Measurements from ENCODE around the gene DGKZ. TPM values are rescaled to one million over a fixed set of nuclear protein-coding genes. Genes with fewer than 3 reads are reported as not detected.

DGKZ gene
- total RNA-seq, 1 experiment from 2014 or later = 43.7 TPM

DNA sequence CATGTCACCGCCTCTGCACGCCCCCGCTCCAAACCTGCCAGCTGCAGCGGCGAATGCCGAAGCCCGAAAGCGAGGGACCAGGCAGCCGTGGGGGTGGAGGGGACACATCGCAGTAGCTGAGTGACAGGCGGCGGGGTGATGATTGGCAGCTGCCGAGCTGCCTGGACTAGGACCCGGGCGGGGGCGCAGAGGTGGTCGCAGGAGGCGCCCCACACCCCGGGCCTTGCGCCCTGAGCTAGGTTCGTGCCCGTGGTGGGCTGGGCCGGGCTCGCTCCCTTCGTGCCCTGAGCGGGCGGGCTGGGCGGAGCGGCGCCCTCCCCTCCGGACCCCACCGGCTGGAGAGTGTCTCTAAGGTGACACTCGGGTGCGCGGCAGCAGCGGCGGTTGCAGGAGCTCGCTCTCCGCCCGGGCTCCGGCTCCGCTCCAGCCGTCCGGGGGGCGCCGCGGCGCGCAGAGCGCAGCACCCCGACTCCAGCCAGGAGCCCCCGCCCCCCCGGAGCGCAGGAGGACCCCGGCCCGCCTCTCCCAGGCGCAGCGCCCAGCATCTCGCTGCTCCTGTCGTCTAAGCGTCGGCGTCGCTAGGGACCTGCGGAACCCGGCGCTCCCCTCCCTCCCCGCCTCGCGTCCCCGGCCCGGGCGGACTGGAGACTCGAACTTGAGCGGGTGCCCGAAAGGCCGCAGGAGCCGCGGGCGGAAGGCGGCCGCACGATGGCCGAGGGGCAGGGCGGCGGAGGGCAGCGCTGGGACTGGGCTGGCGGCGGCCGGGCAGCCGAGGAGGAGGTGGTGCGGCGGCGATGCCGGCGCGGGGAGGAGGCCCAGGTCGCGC lies 14.5 kb upstream of the DGKZ start:
- no peak for DNase-seq (ENCODE audit: low read depth in 1 of 2, low spot score in 2 of 2)
- peaks cover 33% of the 10 kb centered on the region for H3K27me3 ChIP-seq (replicated peaks)
- no peak overlapping the region for H3K27ac ChIP-seq
- H3K4me1 ChIP-seq (replicated peaks) = peaks cover 10% of the 10 kb centered on the region
- 0 out of 2 replicates have a peak, but pooled peaks cover 4% of the 10 kb centered on the region for H3K9me3 ChIP-seq (replicated peaks)
- peak overlapping the region; percentile 18 for H3K4me3 ChIP-seq
- no peaks in the 10 kb centered on the region for H3K36me3 ChIP-seq

GRCh38 chr11:46333394-46333947 lies 13.8 kb upstream of the DGKZ start:
- peaks cover 10% of the 10 kb centered on the region for H3K4me1 ChIP-seq (replicated peaks)
- 0 out of 2 replicates have a peak, but pooled peaks cover 4% of the 10 kb centered on the region for H3K9me3 ChIP-seq (replicated peaks)
- DNase-seq (ENCODE audit: low read depth in 1 of 2, low spot score in 2 of 2) = no peak
- H3K4me3 ChIP-seq = peak overlapping the region; percentile 18
- H3K27me3 ChIP-seq (replicated peaks) = peaks cover 33% of the 10 kb centered on the region
- H3K36me3 ChIP-seq = no peaks in the 10 kb centered on the region
- H3K27ac ChIP-seq = no peak overlapping the region

DNA sequence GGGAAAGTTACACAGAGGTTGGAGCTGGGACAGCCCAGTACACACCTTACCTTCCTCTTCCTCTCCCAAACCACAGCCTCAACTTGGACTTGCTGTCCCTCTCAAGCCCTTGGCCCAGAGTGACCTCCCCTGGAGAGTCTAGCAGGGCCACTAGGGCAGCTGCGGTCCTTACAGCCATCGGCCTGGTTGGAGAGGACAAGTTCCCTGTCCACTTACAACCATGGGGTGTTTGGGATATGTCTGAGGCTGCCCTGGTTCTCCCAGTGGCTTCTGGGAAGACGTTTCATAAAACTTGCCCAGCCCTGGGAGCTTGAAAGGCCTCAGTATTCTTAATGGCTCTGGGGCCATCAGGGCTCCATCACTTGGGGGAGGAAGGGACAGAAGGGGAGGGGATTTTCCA lies 13.1 kb upstream of the DGKZ start:
- Histone ChIP-seq H3K36me3 (no peaks in the 10 kb centered on the region), H3K4me3 (no peak overlapping the region), H3K27ac (no peak overlapping the region), H3K4me1 (replicated peaks) (peaks cover 14% of the 10 kb centered on the region), H3K27me3 (replicated peaks) (peaks cover 33% of the 10 kb centered on the region), H3K9me3 (replicated peaks) (0 out of 2 replicates have a peak, but pooled peaks cover 4% of the 10 kb centered on the region)
- no peak for DNase-seq (ENCODE audit: low read depth in 1 of 2, low spot score in 2 of 2)

GRCh38 chr11:46335271-46335670 lies 12.0 kb upstream of the DGKZ start:
- Histone ChIP-seq H3K36me3 (no peaks in the 10 kb centered on the region), H3K27me3 (replicated peaks) (peaks cover 33% of the 10 kb centered on the region), H3K9me3 (replicated peaks) (0 out of 2 replicates have a peak, but pooled peaks cover 4% of the 10 kb centered on the region), H3K4me3 (no peak overlapping the region), H3K27ac (no peak overlapping the region), H3K4me1 (replicated peaks) (peaks cover 15% of the 10 kb centered on the region)
- DNase-seq (ENCODE audit: low read depth in 1 of 2, low spot score in 2 of 2) = no peak

DNA sequence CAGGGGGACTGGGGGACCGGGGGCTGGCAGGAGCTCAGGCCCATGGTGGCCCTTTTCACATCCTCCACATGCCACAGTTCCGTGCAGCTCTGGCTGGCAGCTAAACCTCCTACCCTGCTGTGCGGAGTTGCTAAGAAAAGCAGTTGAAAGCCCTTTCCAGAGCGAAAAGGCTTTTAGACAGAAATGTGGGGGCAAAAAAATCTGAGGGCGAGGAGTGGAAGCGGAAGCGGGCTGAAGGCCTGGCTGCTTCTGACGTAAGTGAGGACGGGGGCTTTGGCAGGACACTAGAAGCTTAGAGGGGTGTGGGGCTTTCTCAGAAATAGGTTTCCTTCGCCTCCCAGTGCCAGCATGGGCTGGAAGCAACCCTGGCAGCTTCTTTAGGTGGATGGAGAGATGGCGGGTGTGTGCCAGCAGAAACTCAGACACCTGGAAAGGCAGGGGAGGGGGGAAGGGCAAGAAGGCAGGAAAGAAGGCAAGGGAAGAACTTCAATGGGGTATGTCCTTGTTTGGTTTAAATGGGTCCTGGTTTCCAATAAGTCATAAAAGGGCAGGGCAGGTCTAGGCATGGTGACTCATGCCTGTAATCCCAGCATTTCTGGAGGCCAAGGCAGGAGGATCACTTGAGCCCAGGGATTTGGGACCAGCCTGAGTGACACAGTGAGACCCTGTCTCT lies 11.2 kb upstream of the DGKZ start:
- no peak overlapping the region for H3K4me3 ChIP-seq
- peaks cover 33% of the 10 kb centered on the region for H3K27me3 ChIP-seq (replicated peaks)
- DNase-seq (ENCODE audit: low read depth in 1 of 2, low spot score in 2 of 2) = no peak

DNA sequence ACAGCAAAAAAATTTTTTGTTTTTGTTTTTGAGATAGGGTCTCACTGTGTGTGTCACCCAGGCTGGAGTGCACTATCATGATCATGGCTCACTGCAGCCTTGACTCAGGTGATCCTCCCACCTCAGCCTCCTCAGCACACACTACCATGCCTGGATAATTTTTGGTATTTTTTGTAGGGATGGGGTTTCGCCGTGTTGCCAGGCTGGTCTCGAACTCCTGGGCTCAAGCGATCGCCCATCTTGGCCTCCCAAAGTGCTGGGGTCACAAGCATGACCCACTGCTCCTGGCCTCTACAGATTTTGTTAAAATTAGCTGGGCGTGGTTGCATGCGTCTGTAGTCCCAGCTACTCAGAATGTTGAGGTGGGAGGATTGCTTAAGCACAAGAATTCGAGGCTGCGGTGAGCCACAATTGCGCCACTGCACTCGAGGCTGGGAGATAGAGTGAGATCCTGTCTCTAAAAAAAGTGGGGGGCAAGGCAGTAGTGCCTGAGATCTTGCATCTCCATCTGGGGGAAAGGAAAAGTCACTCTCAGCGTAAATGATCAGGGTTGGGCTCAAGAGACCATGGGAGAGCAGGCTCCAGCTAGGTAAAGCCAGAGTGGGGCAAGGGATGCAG lies 10.6 kb upstream of the DGKZ start:
- no peak for DNase-seq (ENCODE audit: low read depth in 1 of 2, low spot score in 2 of 2)
- Histone ChIP-seq H3K9me3 (replicated peaks) (0 out of 2 replicates have a peak, but pooled peaks cover 4% of the 10 kb centered on the region), H3K4me1 (replicated peaks) (peaks cover 15% of the 10 kb centered on the region), H3K27ac (no peak overlapping the region), H3K4me3 (no peak overlapping the region), H3K27me3 (replicated peaks) (peaks cover 26% of the 10 kb centered on the region), H3K36me3 (no peaks in the 10 kb centered on the region)

More for the DNA sequence above, 11.2 kb upstream of the DGKZ start:
- Histone ChIP-seq H3K9me3 (replicated peaks) (0 out of 2 replicates have a peak, but pooled peaks cover 4% of the 10 kb centered on the region), H3K4me1 (replicated peaks) (peaks cover 15% of the 10 kb centered on the region), H3K36me3 (no peaks in the 10 kb centered on the region), H3K27ac (no peak overlapping the region)

DNA sequence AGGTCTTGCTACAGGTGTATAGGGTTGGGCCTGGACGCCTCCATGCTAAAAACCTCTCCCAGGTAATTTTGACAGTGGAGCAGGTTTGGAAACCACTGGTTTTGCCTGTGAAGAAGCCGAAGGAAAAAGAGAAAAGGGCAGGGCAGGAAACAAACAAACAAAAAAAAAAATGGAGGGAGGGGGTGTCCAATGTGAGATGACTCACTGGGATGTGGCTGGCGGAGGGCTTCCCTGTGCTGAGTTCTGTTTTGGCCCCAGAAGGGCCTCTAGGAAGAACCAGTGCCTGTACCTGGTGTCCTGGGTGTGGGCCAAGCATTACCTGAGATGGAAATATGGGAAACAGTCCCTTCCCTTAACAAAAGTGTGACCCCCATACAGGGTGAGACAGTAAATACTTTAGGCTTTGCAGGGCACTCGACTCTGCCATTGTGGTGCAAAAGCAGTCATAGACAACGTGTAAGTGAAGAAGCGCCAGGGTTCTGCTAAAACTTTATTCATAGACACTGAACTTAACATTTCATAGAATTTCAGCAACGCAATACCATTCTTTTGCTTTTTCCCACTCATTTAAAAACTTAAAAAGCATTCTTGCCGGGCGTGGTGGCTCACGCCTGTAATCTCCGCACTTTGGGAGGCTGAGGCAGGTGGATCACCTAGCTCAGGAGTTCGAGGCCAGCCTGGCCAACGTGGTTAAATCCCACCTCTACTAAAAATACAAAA lies 9.5 kb upstream of the DGKZ start:
- Histone ChIP-seq H3K27me3 (replicated peaks) (peaks cover 15% of the 10 kb centered on the region), H3K4me3 (no peak overlapping the region), H3K27ac (no peak overlapping the region), H3K4me1 (replicated peaks) (peaks cover 11% of the 10 kb centered on the region), H3K36me3 (no peaks in the 10 kb centered on the region), H3K9me3 (replicated peaks) (0 out of 2 replicates have a peak, but pooled peaks cover 4% of the 10 kb centered on the region)
- no peak for DNase-seq (ENCODE audit: low read depth in 1 of 2, low spot score in 2 of 2)

- Histone ChIP-seq H3K36me3 (no peaks in the 10 kb centered on the region), H3K4me3 (no peak overlapping the region), H3K27me3 (replicated peaks) (peaks cover 7% of the 10 kb centered on the region), H3K27ac (no peak overlapping the region), H3K4me1 (replicated peaks) (peaks cover 5% of the 10 kb centered on the region), H3K9me3 (replicated peaks) (no peaks in the 10 kb centered on the region)
- no peak for DNase-seq (ENCODE audit: low read depth in 1 of 2, low spot score in 2 of 2)
Observed at GRCh38 chr11:46338636-46338987, 8.7 kb upstream of the DGKZ start.

DNA sequence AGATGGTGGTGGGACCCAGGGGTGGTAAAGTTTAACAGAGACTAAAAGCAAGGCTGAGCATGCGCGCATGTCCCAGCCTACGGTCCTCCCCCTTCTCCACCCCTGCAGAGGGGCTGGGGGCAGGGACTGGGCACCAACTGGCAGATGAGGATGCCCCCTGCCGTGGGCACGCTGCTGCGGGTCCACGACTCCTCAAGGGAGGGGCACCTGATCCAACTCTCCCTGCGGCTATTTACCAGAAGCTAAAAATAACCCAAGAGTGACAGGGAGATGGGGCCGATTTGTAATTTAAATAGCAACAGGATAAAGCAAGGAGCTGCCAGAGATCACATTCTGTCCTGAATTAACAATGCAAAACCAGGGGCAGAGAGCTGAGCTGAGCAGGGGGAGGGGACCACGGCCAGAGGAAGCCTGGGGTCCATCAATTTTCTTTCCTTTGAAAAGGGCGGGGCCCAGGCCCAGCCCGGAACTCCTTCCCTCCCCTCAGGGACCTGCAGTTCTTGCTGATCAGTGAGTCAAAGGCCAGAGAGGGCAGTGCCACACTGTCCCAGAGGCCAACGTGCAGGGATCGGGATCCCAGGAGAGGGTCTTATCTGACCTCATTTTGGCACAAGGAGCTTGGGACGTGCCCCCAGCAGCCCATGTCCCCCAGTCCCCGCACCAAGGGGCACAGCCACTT lies 8.1 kb upstream of the DGKZ start:
- Histone ChIP-seq H3K36me3 (no peaks in the 10 kb centered on the region), H3K9me3 (replicated peaks) (no peaks in the 10 kb centered on the region), H3K27me3 (replicated peaks) (peaks cover 2% of the 10 kb centered on the region; the same call in 1 of the 2 replicates), H3K27ac (no peak overlapping the region), H3K4me3 (no peak overlapping the region), H3K4me1 (replicated peaks) (peaks cover 5% of the 10 kb centered on the region)
- DNase-seq (ENCODE audit: low read depth in 1 of 2, low spot score in 2 of 2) = no peak

GRCh38 chr11:46339816-46340215 lies 7.4 kb upstream of the DGKZ start:
- DNase-seq (ENCODE audit: low read depth in 1 of 2, low spot score in 2 of 2) = no peak
- Histone ChIP-seq H3K27ac (no peak overlapping the region), H3K4me1 (replicated peaks) (peaks cover 5% of the 10 kb centered on the region), H3K4me3 (no peak overlapping the region), H3K9me3 (replicated peaks) (no peaks in the 10 kb centered on the region), H3K27me3 (replicated peaks) (no peaks in the 10 kb centered on the region), H3K36me3 (no peaks in the 10 kb centered on the region)

- DNase-seq (ENCODE audit: low read depth in 1 of 2, low spot score in 2 of 2) = no peak
- H3K27me3 ChIP-seq (replicated peaks) = no peaks in the 10 kb centered on the region
- H3K27ac ChIP-seq = no peak overlapping the region
- H3K4me3 ChIP-seq = no peak overlapping the region
- peaks cover 5% of the 10 kb centered on the region for H3K4me1 ChIP-seq (replicated peaks)
- H3K9me3 ChIP-seq (replicated peaks) = no peaks in the 10 kb centered on the region
- no peaks in the 10 kb centered on the region for H3K36me3 ChIP-seq
Observed at GRCh38 chr11:46341454-46341853, 5.8 kb upstream of the DGKZ start.

DNA sequence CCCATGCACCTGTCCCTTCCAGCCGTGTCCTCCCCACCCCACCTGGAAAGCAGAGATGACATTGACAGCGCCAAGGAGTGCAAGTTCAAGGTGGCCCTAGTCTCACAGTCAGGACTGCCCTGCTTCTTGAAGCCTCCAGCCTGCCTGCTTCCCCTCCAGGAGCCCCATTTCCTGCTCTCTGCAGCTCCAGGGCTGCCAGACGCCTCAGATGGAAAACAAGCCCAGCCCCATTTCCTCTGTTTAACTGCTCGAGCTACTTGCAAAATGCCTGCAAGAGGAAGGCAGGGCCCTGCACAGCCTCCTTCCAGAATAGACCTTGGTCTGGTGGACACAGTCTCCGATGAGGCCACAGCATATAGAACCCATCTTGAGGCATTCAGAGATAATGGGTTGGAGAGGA lies 5.0 kb upstream of the DGKZ start:
- no peak overlapping the region for H3K4me3 ChIP-seq

GRCh38 chr11:46343520-46343919 lies 3.7 kb upstream of the DGKZ start:
- H3K9me3 ChIP-seq (replicated peaks) = no peaks in the 10 kb centered on the region; the same call in 1 of the 2 replicates
- H3K27ac ChIP-seq = no peak overlapping the region
- H3K4me1 ChIP-seq (replicated peaks) = peaks cover 16% of the 10 kb centered on the region
- H3K36me3 ChIP-seq = peaks cover 5% of the 10 kb centered on the region
- no peaks in the 10 kb centered on the region for H3K27me3 ChIP-seq (replicated peaks)
- DNase-seq (ENCODE audit: low read depth in 1 of 2, low spot score in 2 of 2) = no peak
- H3K4me3 ChIP-seq = no peak overlapping the region

More for the DNA sequence above, 5.0 kb upstream of the DGKZ start:
- no peaks in the 10 kb centered on the region; the same call in 1 of the 2 replicates for H3K36me3 ChIP-seq
- no peak for DNase-seq (ENCODE audit: low read depth in 1 of 2, low spot score in 2 of 2)
- H3K27ac ChIP-seq = no peak overlapping the region
- H3K27me3 ChIP-seq (replicated peaks) = no peaks in the 10 kb centered on the region
- H3K9me3 ChIP-seq (replicated peaks) = no peaks in the 10 kb centered on the region
- peaks cover 10% of the 10 kb centered on the region for H3K4me1 ChIP-seq (replicated peaks)
